Mucosa of rectum (tissue), 2 donors: ENCODE results near the gene SLC35A2.
"Not testable (repeated sequence)": the region's sequence is repeated elsewhere in the genome, so short reads cannot be mapped to it uniquely, and the experiment has no call there.

Experiments
- H3K27ac ChIP-seq, 2 donors: one replicate each; pipeline ENCODE4 v1.7.0; 2013; ENCODE audit warnings: inconsistent platforms in 2 of 2, low read depth in 2 of 2, low read length in 2 of 2
- H3K27me3 ChIP-seq, 2 donors: one replicate each; pipeline ENCODE4 v1.7.0; 2013; ENCODE audit warnings: low read length in 2 of 2; ENCODE audit not compliant: control insufficient read depth in 2 of 2, insufficient read depth in 2 of 2
- H3K36me3 ChIP-seq, 2 donors: one replicate each; pipeline ENCODE4 v1.7.0; 2013; ENCODE audit warnings: low read length in 2 of 2; ENCODE audit not compliant: control insufficient read depth in 2 of 2, insufficient read depth in 2 of 2
- H3K4me1 ChIP-seq, 2 donors: one replicate each; pipeline ENCODE4 v1.7.0; 2013; ENCODE audit warnings: low read length in 2 of 2, mild to moderate bottlenecking in 1 of 2; ENCODE audit not compliant: control insufficient read depth in 2 of 2, insufficient read depth in 2 of 2
- H3K4me3 ChIP-seq, 2 donors: one replicate each; pipeline ENCODE4 v1.7.0; 2013; ENCODE audit warnings: low read length in 2 of 2
- H3K9ac ChIP-seq, 2 donors: one replicate each; pipeline ENCODE4 v1.7.0; 2013; ENCODE audit warnings: low read length in 2 of 2, low read depth in 1 of 2, mild to moderate bottlenecking in 1 of 2
- H3K9me3 ChIP-seq, 2 donors: one replicate each; pipeline ENCODE4 v1.7.0; 2013; ENCODE audit warnings: low read length in 2 of 2; ENCODE audit not compliant: control insufficient read depth in 2 of 2
- donor health status: healthy.
- donor health status: Normal muscosa, but diverticular disease.

SLC35A2 gene

GRCh38 chrX:48854121-48854804 lies 57.2 kb downstream of the SLC35A2 start:
- not testable (repeated sequence) for H3K27me3 ChIP-seq, H3K9me3 ChIP-seq

GRCh38 chrX:48853494-48853893 lies 58.0 kb downstream of the SLC35A2 start:
- H3K27ac ChIP-seq, H3K9me3 ChIP-seq, H3K36me3 ChIP-seq, H3K9ac ChIP-seq, H3K27me3 ChIP-seq, H3K4me3 ChIP-seq, H3K4me1 ChIP-seq: not testable (repeated sequence)

More at GRCh38 chrX:48854121-48854804, 57.2 kb downstream of the SLC35A2 start:
- not testable (repeated sequence) for H3K4me1 ChIP-seq, H3K4me3 ChIP-seq, H3K27ac ChIP-seq, H3K36me3 ChIP-seq, H3K9ac ChIP-seq
